ENCODE data around the gene ZC3H13. TPM values are rescaled to one million over a fixed set of nuclear protein-coding genes. Genes with fewer than 3 reads are reported as not detected.
A peak's percentile ranks its signal among the peaks of the same experiment; 100 is the strongest.

Gene ZC3H13, protein sequence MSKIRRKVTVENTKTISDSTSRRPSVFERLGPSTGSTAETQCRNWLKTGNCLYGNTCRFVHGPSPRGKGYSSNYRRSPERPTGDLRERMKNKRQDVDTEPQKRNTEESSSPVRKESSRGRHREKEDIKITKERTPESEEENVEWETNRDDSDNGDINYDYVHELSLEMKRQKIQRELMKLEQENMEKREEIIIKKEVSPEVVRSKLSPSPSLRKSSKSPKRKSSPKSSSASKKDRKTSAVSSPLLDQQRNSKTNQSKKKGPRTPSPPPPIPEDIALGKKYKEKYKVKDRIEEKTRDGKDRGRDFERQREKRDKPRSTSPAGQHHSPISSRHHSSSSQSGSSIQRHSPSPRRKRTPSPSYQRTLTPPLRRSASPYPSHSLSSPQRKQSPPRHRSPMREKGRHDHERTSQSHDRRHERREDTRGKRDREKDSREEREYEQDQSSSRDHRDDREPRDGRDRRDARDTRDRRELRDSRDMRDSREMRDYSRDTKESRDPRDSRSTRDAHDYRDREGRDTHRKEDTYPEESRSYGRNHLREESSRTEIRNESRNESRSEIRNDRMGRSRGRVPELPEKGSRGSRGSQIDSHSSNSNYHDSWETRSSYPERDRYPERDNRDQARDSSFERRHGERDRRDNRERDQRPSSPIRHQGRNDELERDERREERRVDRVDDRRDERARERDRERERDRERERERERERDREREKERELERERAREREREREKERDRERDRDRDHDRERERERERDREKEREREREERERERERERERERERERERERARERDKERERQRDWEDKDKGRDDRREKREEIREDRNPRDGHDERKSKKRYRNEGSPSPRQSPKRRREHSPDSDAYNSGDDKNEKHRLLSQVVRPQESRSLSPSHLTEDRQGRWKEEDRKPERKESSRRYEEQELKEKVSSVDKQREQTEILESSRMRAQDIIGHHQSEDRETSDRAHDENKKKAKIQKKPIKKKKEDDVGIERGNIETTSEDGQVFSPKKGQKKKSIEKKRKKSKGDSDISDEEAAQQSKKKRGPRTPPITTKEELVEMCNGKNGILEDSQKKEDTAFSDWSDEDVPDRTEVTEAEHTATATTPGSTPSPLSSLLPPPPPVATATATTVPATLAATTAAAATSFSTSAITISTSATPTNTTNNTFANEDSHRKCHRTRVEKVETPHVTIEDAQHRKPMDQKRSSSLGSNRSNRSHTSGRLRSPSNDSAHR (N-terminal part only)
- 10 to 100 TPM in 2 of 3 donors, 1 to 10 TPM in 1; 6.3 to 61.1 (median 30.8) TPM for polyA plus RNA-seq

DNA sequence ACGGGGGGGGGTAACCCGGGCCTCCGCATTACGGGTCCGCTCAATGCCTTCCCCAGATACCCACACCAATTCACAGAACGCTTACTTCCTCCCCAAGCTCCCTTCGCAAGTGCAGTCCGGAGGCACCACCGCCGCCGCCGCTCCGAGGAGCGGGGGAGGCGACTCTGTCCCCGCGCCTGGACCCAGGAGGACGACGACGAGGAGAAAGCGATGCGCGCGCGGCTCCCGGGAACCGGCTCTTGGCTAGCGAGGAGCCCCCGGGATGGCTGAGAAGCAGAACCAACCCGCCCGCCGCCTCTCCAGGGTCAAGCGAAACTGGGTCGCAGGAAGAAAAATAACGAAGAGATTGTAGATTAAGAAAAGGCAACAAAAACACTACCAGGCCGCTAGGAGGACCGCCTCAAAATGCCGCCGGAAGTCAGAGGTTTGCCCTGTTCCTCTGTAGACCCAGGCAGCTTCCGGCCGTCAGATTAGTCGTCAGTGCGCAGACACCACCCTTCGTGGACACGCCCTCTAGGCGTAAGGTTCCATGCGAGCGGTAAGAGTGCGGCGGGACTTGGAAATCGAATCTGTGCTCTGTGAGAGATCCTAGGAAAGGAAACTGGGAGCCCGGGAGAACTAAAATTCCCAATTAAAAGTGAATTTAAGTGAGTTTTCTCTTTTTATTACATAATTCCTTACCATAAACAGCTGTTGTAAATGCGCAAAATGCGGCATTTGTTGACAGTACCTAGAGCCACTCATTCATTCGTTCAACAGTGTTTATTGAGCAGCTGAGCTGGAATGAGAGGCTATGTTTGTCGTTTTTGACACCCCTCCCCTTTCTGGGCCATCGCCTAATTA, at the start of gene ZC3H13:
Gene ZC3H13, minus strand, starts transcription at position 428 of the 843 bp plus-strand sequence. CDS start 7,239 bp downstream, outside the sequence.
- H3K4me3 Mint-ChIP-seq = peak within 1 kb of the TSS; percentile 93 to 99 (median 95)
- peaks cover 12 to 19% (median 14%) of the 10 kb centered on the region in 3 donors for H3K27me3 Mint-ChIP-seq (ENCODE audit: low read depth in 3 of 3)
- peaks cover 0 to 2% (median 0%) of the 10 kb centered on the region in 6 donors for H3K9me3 Mint-ChIP-seq

DNA sequence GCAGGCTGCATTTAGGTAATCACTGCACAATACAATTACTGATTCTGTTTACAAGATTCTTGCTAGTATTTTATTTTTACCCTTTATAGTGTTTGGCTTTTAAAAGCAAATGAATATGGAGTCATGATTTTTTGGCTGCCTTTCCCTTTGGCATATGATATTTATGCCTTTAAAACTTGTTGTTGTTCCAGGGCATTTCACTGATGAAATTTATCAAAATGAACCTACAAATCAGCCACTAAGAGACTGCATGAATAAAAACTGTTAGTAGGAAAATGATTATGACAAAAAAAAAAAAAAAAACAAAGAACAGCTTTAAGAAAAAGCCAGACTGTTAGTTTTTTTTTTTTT, 49.7 kb upstream of the ZC3H13 start:
- no peaks in the 10 kb centered on the region for H3K36me3 Mint-ChIP-seq
- no peak overlapping the region for H3K27ac Mint-ChIP-seq
- H3K9me3 Mint-ChIP-seq = no peaks in the 10 kb centered on the region
- peaks cover 1 to 6% (median 3%) of the 10 kb centered on the region in 3 donors for H3K27me3 Mint-ChIP-seq (ENCODE audit: low read depth in 3 of 3)
- no peak overlapping the region for H3K4me3 Mint-ChIP-seq
- peaks cover 0 to 5% of the 10 kb centered on the region in 2 donors for H3K4me1 Mint-ChIP-seq
- no peak for DNase-seq

More for the DNA sequence above, at the start of gene ZC3H13:
- H3K36me3 Mint-ChIP-seq = no peaks in the 10 kb centered on the region
- peak; percentile 92 for DNase-seq
- peak within 1 kb of the TSS; percentile 96 to 98 (median 98) for H3K27ac Mint-ChIP-seq
- H3K4me1 Mint-ChIP-seq = peaks cover 38 to 52% of the 10 kb centered on the region in 2 donors

DNA sequence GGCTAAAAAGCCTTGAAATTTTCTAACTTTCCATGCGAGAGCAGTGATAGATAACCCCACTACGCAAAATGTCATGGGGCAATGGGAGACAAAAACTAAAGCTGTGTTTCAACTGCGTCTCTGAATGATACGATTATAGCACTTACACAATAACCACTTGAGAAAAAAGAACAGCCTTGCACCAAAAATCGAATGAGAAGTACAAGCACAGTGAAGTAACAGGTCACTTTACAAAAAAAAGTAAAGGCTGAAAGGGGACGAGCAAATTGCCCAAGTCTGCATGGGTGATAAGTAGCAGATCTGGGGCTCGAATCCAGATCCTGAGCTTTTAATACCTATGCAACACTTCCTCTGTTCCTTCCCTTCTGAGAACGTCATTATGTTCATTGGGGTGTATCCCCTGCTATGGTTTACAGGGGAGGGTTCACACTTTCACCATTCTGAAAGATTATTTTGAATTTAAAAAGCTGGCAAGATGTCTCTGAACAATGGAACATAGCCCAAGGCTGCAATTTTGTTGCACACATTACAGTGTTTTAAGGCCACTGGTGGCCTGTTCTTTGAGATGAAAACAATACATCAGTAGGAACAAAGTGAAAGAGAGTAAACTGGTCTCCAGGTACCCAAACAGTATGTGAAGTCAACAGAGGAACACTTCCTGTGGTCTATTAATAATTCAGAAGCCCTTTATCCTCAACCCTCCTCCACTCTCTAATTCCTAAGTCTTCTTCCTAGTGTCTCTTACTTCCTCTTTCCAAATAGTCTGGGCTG, 49.1 kb upstream of the ZC3H13 start:
- no peak overlapping the region for H3K27ac Mint-ChIP-seq
- no peak for DNase-seq
- H3K4me1 Mint-ChIP-seq = no peaks in the 10 kb centered on the region
- H3K4me3 Mint-ChIP-seq = no peak overlapping the region
- no peaks in the 10 kb centered on the region for H3K36me3 Mint-ChIP-seq
- peaks cover 3 to 6% (median 4%) of the 10 kb centered on the region in 3 donors for H3K27me3 Mint-ChIP-seq (ENCODE audit: low read depth in 3 of 3)
- H3K9me3 Mint-ChIP-seq = no peaks in the 10 kb centered on the region

DNA sequence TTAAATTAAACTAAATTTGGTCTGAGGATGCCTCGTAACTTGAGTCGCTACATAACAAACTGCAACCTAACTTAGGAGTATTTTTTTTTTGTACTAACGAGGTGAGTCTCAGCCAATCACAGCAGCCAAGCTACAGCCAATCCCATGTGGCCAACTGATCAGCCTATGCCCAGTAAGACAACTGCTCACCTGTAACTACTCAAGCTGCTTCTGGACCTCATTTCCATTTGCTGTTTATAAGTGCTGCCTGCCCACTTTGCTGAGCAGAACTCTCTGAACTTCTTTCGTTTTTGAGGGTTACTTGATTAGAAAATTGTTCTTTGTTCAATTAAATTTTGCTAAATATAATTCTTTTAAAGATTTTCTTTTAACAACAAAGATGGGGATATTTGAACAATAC, 48.5 kb upstream of the ZC3H13 start:
- no peaks in the 10 kb centered on the region for H3K36me3 Mint-ChIP-seq
- H3K9me3 Mint-ChIP-seq = no peaks in the 10 kb centered on the region
- no peak overlapping the region for H3K27ac Mint-ChIP-seq
- DNase-seq = no peak
- H3K4me3 Mint-ChIP-seq = no peak overlapping the region
- no peaks in the 10 kb centered on the region for H3K4me1 Mint-ChIP-seq
- H3K27me3 Mint-ChIP-seq (ENCODE audit: low read depth in 3 of 3) = peaks cover 3 to 6% (median 4%) of the 10 kb centered on the region in 3 donors

DNA sequence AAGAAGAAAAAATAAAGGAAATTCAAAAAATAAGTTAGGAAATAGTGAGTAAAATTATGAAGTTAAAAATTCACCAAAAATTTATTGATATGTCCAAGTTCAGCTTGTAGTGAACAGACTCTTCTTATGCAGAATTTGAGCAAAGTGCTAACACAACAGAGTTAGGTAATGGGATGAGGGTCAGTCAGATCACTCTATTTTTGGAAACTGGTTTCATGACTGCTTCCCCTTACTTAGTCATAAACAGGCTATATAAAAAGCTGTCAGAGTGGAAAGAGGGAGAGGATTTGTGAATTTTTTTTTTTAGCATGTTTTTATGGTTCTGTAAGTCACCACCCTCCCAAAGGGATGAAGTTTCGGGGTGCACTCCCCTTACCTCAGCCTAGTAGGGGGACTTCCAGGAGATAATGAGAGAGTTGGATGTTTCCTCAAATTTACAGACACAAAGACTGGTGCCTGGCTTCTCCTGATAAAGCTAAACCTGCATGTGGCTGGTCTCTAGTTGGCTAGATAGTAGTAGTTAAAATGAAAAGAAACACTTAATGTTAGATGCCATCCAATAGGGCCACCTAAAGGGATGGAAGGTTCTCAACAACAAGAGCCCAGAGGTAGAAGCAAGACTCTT, 47.8 kb upstream of the ZC3H13 start:
- DNase-seq = no peak
- Mint-ChIP-seq H3K9me3 (no peaks in the 10 kb centered on the region), H3K36me3 (no peaks in the 10 kb centered on the region), H3K4me1 (no peaks in the 10 kb centered on the region), H3K4me3 (no peak overlapping the region), H3K27me3 (ENCODE audit: low read depth in 3 of 3) (peaks cover 3 to 7% (median 4%) of the 10 kb centered on the region in 3 donors), H3K27ac (no peak overlapping the region)

DNA sequence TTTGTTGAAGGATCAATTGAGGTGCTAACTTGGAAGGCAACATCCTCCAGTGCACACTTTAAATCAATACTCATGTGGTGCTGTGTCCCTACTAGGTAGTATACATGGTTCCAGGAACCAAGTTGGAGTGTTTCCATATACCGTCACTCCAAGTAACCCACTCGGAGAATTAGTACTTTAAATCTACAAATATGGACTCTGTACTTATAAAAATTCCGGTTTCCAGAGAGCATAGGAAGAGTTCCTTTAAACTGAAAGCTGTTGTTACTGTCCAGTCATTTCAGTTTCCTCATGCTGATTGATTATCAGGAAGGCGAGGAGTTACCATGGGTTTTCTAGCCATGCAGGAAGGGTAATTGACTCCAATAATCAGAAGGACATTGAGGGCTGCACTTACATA, 45.1 kb upstream of the ZC3H13 start:
- DNase-seq = no peak
- Mint-ChIP-seq H3K27me3 (ENCODE audit: low read depth in 3 of 3) (peaks cover 3 to 9% (median 4%) of the 10 kb centered on the region in 3 donors), H3K36me3 (no peaks in the 10 kb centered on the region), H3K9me3 (no peaks in the 10 kb centered on the region), H3K4me3 (no peak overlapping the region), H3K27ac (no peak overlapping the region), H3K4me1 (no peaks in the 10 kb centered on the region)

DNA sequence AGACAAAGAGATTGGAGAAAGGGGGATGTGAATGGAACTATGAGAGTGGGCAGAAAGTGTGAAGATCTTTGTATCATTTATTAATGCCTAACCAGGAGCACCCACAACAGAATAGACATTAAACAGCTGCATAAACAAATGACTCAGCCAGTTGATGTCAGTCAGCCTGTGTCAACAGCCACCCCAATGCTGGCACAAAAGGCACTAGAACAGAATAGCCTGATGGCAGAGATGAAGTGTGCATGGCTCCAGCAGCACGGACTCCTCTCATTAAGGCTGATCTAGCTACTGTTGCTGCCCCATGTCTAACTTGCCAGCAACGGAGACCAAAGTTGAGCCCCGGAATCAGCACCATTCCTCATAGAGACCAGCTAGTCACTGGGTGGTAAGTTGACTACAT, 44.5 kb upstream of the ZC3H13 start:
- no peak overlapping the region for H3K27ac Mint-ChIP-seq
- H3K9me3 Mint-ChIP-seq = no peaks in the 10 kb centered on the region
- H3K4me3 Mint-ChIP-seq = no peak overlapping the region
- no peak for DNase-seq
- H3K36me3 Mint-ChIP-seq = no peaks in the 10 kb centered on the region
- H3K27me3 Mint-ChIP-seq (ENCODE audit: low read depth in 3 of 3) = peaks cover 3 to 12% (median 4%) of the 10 kb centered on the region in 3 donors
- no peaks in the 10 kb centered on the region for H3K4me1 Mint-ChIP-seq

DNA sequence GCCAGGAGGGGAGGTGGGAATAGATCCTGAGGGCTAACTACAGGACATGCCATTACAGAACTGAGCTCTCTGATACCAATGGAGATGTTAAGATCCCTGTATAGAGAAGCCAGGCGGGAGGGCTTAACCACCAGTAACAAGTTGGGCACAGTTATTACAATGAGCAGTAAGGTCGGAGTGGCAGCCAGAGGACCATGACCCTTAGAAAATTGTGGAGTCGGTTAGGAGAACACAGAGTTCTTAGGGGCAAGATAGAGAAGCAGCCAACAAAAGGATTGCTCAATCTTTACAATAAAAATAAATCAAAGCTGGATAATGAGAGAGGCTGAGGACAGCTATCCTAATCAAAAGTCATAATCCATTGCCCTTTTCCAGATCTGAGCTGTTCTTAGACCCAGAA, 41.9 kb upstream of the ZC3H13 start:
- Mint-ChIP-seq H3K4me3 (no peak overlapping the region), H3K9me3 (no peaks in the 10 kb centered on the region), H3K36me3 (no peaks in the 10 kb centered on the region), H3K4me1 (no peaks in the 10 kb centered on the region), H3K27me3 (ENCODE audit: low read depth in 3 of 3) (peaks cover 1 to 12% (median 4%) of the 10 kb centered on the region in 3 donors), H3K27ac (no peak overlapping the region)
- DNase-seq = no peak

DNA sequence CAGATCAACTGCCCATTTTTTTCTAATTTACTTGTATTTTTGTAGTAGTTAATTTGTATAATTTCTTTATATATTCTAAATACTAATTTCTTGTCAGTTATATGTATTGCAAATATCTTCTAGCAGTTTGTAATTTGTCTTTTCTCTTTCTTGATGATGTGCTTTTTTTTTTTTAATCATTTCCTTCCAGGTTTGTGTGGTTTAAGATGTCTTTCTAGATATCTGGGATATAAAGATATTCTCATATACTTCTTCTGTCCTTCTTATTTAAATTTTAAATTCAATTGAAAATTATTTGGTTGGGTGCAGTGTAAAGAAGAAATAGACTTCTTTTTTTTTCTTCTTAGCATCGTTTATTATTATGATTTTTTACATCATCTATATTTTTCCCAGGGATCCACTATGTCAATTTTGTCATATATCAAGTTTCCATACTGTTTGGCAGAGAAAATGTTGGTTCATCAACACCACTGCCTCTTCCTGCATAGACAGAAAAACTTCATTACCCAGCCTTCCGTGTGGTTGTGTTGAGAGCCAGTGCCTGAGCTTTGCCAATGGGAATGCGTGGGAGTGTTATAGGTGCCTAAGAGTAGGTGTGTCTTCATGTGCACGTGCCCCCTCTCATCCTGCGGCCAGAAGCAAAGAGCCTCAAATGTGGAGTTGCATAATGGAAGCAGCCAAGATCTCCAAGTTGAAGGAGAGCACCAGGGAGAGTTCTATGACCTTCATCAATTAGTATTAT, 36.4 kb upstream of the ZC3H13 start:
- Mint-ChIP-seq H3K27ac (no peak overlapping the region), H3K36me3 (no peaks in the 10 kb centered on the region), H3K4me3 (no peak overlapping the region), H3K27me3 (ENCODE audit: low read depth in 3 of 3) (peaks cover 0 to 8% (median 0%) of the 10 kb centered on the region in 3 donors), H3K9me3 (no peaks in the 10 kb centered on the region), H3K4me1 (no peaks in the 10 kb centered on the region)
- no peak for DNase-seq

DNA sequence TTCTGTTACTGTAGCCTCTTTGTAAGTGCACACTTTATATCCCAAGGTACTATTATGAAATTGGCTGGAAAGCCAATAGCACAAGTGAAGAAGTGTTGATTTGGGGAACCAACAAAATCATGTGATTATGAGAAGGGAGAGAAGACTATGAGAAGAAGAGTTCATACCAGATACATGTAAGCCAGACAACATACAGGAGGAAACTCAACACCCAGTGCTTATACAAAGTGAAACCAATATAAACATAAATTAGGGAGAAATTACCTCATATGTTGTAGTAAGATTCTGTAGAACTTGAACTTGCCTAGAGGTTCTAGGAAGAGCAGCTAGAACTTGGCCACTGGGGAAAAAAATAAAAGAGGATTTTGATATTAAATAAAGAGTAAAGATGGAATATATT, 34.9 kb upstream of the ZC3H13 start:
- peaks cover 0 to 10% (median 2%) of the 10 kb centered on the region in 3 donors for H3K27me3 Mint-ChIP-seq (ENCODE audit: low read depth in 3 of 3)
- no peaks in the 10 kb centered on the region for H3K9me3 Mint-ChIP-seq
- no peak overlapping the region for H3K27ac Mint-ChIP-seq
- no peak for DNase-seq
- H3K4me3 Mint-ChIP-seq = no peak overlapping the region
- H3K4me1 Mint-ChIP-seq = no peaks in the 10 kb centered on the region
- no peaks in the 10 kb centered on the region for H3K36me3 Mint-ChIP-seq

DNA sequence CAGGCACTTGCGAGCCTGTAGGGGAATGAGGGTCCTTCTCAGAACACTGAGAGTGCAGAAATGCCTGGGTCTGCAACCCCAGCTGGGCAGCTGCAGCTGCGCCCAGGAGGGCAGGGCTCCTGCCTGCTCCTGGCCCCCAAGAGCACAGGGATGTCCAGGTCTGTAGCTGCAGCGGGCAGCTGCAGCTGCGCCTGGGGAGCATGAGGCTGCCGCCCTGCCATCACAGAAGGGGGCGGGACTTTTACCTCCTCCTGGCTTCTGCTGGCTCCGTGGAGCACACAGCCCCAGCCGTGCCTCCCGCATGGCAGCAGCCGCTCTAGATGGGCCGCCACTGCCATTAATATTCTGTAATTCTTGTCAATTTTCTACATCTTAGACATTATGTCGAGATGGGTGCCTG, 34.4 kb upstream of the ZC3H13 start:
- H3K36me3 Mint-ChIP-seq = no peaks in the 10 kb centered on the region
- no peak for DNase-seq
- no peaks in the 10 kb centered on the region for H3K9me3 Mint-ChIP-seq
- H3K4me1 Mint-ChIP-seq = no peaks in the 10 kb centered on the region
- no peak overlapping the region for H3K27ac Mint-ChIP-seq
- H3K4me3 Mint-ChIP-seq = no peak overlapping the region
- peaks cover 0 to 10% (median 2%) of the 10 kb centered on the region in 3 donors for H3K27me3 Mint-ChIP-seq (ENCODE audit: low read depth in 3 of 3)
